HCT116 (cell line): Measurements from ENCODE around the gene OSTM1. TPM values are rescaled to one million over a fixed set of nuclear protein-coding genes. Genes with fewer than 3 reads are reported as not detected.

Experiments used
- ATAC-seq: fragments of 200-7000 bp; cut with Tn5 transposase; 2 replicates; pipeline ENCODE4 v1.9.1; 2020; ENCODE audit warnings: mild to moderate bottlenecking, moderate library complexity
- BruUV-seq: library from RNA; stranded (reverse); fragments of 400-500 nt; replicated peaks from 2 replicates; lab custom pipeline; 2021; lab: Mats Ljungman, UMichigan
- CTCF ChIA-PET: fragments of 300-600 bp; sonication (Branson Sonifier 250); formaldehyde crosslinking; loops from one replicate; lab custom pipeline; 2021; ENCODE audit warnings: antibody characterized with exemption; lab: Charles Lee
- POLR2A ChIA-PET: fragments of 300-600, 350-600 bp; sonication (Branson Sonifier 250); formaldehyde crosslinking; loops from one replicate; lab custom pipeline; 2021; ENCODE audit warnings: antibody characterized with exemption; lab: Charles Lee
- RAD21 ChIA-PET, 2 experiments: fragments of 300-600 bp; sonication (Branson Sonifier 250); formaldehyde crosslinking; loops; one replicate each; lab custom pipeline; 2023; ENCODE audit warnings: low total read pairs in 2 of 2; ENCODE audit not compliant: uncharacterized antibody in 2 of 2, unreplicated experiment in 2 of 2, low non-redundant PET in 1 of 2; lab: Charles Lee
- DNase-seq: peaks from one replicate; pipeline ENCODE4 v3.0.0-alpha.2; 2010; ENCODE audit warnings: low read depth, low spot score
- H2AFZ ChIP-seq: fragments of 200-600 bp; shearing (Covaris generic), sonication (generic); 2 replicates; pipeline ENCODE4 v1.6.1; 2017; ENCODE audit warnings: low read depth, mixed run types, mixed read lengths, antibody characterized with exemption, low read length; ENCODE audit not compliant: poor library complexity, severe bottlenecking
- H3K27ac ChIP-seq: 2 replicates; pipeline ENCODE4 v1.5.1; 2012; ENCODE audit warnings: low read depth, low read length
- H3K27me3 ChIP-seq: fragments of 200-600 bp; sonication (generic); 2 replicates; pipeline ENCODE4 v1.6.1; 2016; ENCODE audit warnings: mixed run types, low read length, mixed read lengths; ENCODE audit not compliant: insufficient read depth
- H3K36me3 ChIP-seq, 2 experiments: fragments of 200-500 bp in 1 of 2; fragments of 200-600 bp in 1 of 2; sonication (Bioruptor generic) in 1 of 2; sonication (generic) in 1 of 2; 2 replicates each; pipeline versions ENCODE4 v1.5.1 to v1.6.1; 2014 to 2016; ENCODE audit warnings: low read length in 2 of 2, inconsistent platforms in 1 of 2, mixed read lengths in 1 of 2, mixed run types in 1 of 2; ENCODE audit not compliant: insufficient read depth in 2 of 2, control insufficient read depth in 1 of 2
- H3K4me1 ChIP-seq, 2 experiments: fragments of 200-600 bp in 1 of 2; sonication (generic) in 1 of 2; 2 replicates each; pipeline versions ENCODE4 v1.5.1 to v1.6.1; 2012 to 2017; ENCODE audit warnings: low read length in 2 of 2, inconsistent platforms in 1 of 2, mild to moderate bottlenecking in 1 of 2, mixed read lengths in 1 of 2, mixed run types in 1 of 2, moderate library complexity in 1 of 2; ENCODE audit not compliant: insufficient read depth in 2 of 2, control insufficient read depth in 1 of 2
- H3K4me2 ChIP-seq: fragments of 200-600 bp; sonication (generic); 2 replicates; pipeline ENCODE4 v1.6.1; 2017; ENCODE audit warnings: mixed run types, low read length, mixed read lengths
- H3K4me3 ChIP-seq, 2 experiments: fragments of 200-600 bp in 1 of 2; sonication (generic) in 1 of 2; replicated peaks in 1 of 2; 2 replicates each; pipeline ENCODE4 v1.5.1; 2011 to 2016; ENCODE audit warnings: low read length in 2 of 2, control low read depth in 1 of 2, low read depth in 1 of 2, mild to moderate bottlenecking in 1 of 2, mixed read lengths in 1 of 2, mixed run types in 1 of 2
- H3K79me2 ChIP-seq: fragments of 200-600 bp; sonication (generic); 2 replicates; pipeline ENCODE4 v1.6.1; 2017; ENCODE audit warnings: mild to moderate bottlenecking, mixed run types, low read length, moderate library complexity, mixed read lengths; ENCODE audit not compliant: insufficient read depth
- H3K9ac ChIP-seq: fragments of 200-600 bp; sonication (generic); 2 replicates; pipeline ENCODE4 v1.6.1; 2016; ENCODE audit warnings: low read length, mixed read lengths
- H3K9me2 ChIP-seq: fragments of 200-600 bp; sonication (generic), shearing (Covaris generic); 2 replicates; pipeline ENCODE4 v1.6.1; 2017; ENCODE audit warnings: mixed run types, mild to moderate bottlenecking, moderate library complexity; ENCODE audit not compliant: insufficient read depth
- H3K9me3 ChIP-seq, 2 experiments: fragments of 200-500 bp in 1 of 2; fragments of 200-600 bp in 1 of 2; sonication (Bioruptor generic) in 1 of 2; sonication (generic) in 1 of 2; 2 replicates each; pipeline ENCODE4 v1.6.1; 2014 to 2017; ENCODE audit warnings: low read length in 2 of 2, mixed read lengths in 2 of 2, inconsistent platforms in 1 of 2, low read depth in 1 of 2, mild to moderate bottlenecking in 1 of 2, mixed run types in 1 of 2, moderate library complexity in 1 of 2; ENCODE audit not compliant: control insufficient read depth in 1 of 2, insufficient read depth in 1 of 2
- H4K20me1 ChIP-seq: fragments of 200-600 bp; sonication (generic), shearing (Covaris generic); 2 replicates; pipeline ENCODE4 v1.6.1; 2017; ENCODE audit warnings: mixed run types, mild to moderate bottlenecking, moderate library complexity; ENCODE audit not compliant: insufficient read depth
- ATF3 ChIP-seq: IDR thresholded peaks from 2 replicates; pipeline ENCODE4 v1.6.1; 2012
- CEBPB ChIP-seq: IDR thresholded peaks from 2 replicates; pipeline ENCODE4 v1.6.1; 2012; ENCODE audit warnings: low read depth
- EGR1 ChIP-seq: IDR thresholded peaks from 2 replicates; pipeline ENCODE4 v1.6.1; 2012; ENCODE audit warnings: low read depth
- EZH2 ChIP-seq: fragments of 200-600 bp; sonication (generic); IDR thresholded peaks from 2 replicates; pipeline ENCODE4 v1.6.1; 2017; ENCODE audit warnings: antibody characterized with exemption, mixed run types
- EZH2phosphoT487 ChIP-seq: fragments of 200-600 bp; IDR thresholded peaks from 2 replicates; pipeline ENCODE4 v1.6.1; 2018; ENCODE audit warnings: antibody characterized with exemption, borderline replicate concordance
- JUND ChIP-seq: IDR thresholded peaks from 2 replicates; pipeline ENCODE4 v1.6.1; 2012
- MAX ChIP-seq: IDR thresholded peaks from 2 replicates; pipeline ENCODE4 v1.6.1; 2012
- REST ChIP-seq: IDR thresholded peaks from 2 replicates; pipeline ENCODE4 v1.6.1; 2012; ENCODE audit warnings: low read depth
- SP1 ChIP-seq: IDR thresholded peaks from 2 replicates; pipeline ENCODE4 v1.6.1; 2012; ENCODE audit warnings: low read depth
- SRF ChIP-seq: IDR thresholded peaks from 2 replicates; pipeline ENCODE4 v1.6.1; 2012; ENCODE audit warnings: low read depth
- ZBTB33 ChIP-seq: IDR thresholded peaks from 2 replicates; pipeline ENCODE4 v1.6.1; 2011; ENCODE audit warnings: mild to moderate bottlenecking, low read length, moderate library complexity; ENCODE audit not compliant: insufficient replicate concordance; ENCODE audit errors: extremely low read depth
- ZFX ChIP-seq: fragments of 450-650 bp; IDR thresholded peaks from 2 replicates; pipeline ENCODE4 v1.6.1; 2017
- ZNF274 ChIP-seq: fragments of 200-500 bp; sonication (Bioruptor generic); IDR thresholded peaks from 2 replicates; pipeline ENCODE4 v1.6.1; 2014; ENCODE audit warnings: mild to moderate bottlenecking, low read depth, low read length, inconsistent platforms
- intact Hi-C: fragments of 100-400 bp; cut with micrococcal nuclease; formaldehyde crosslinking; loops from 2 replicates; pipeline ENCODE4 v1.10.0; 2022
- total RNA-seq: library from RNA; stranded (reverse); gene quantifications from one replicate; pipeline ENCODE4 v1.2.1, GENCODE V29; 2021; ENCODE audit not compliant: unreplicated experiment

Gene OSTM1
- total RNA-seq, 1 experiment from 2014 or later = 11.2 TPM

- CTCF ChIA-PET = no interaction called here
- no peak overlapping the region for H3K9ac ChIP-seq
- BruUV-seq = no TSS peak
These were observed 72.8 kb downstream of the OSTM1 start for GRCh38 chr6:108001696-108002231.

More at GRCh38 chr6:108001696-108002231, 72.8 kb downstream of the OSTM1 start:
- ATAC-seq (no peak), DNase-seq (no peak)
- Histone ChIP-seq H3K4me1 (peaks cover 7 to 13% of the 10 kb centered on the region in 2 experiments; a peak in 3 of 4 replicates), H3K27me3 (no peaks in the 10 kb centered on the region), H3K36me3 (no peaks in the 10 kb centered on the region), H3K9me2 (no peaks in the 10 kb centered on the region), H3K4me2 (no peak overlapping the region)
- intact Hi-C loops = no loop called here
- POLR2A ChIA-PET = no interaction called here
- no peak for TF ChIP-seq EZH2
- TF ChIP-seq EZH2phosphoT487 = no peak
- TF ChIP-seq JUND = no peak
- TF ChIP-seq SRF = no peak
- no peak for TF ChIP-seq ATF3
- TF ChIP-seq ZFX = no peak
- TF ChIP-seq MAX = no peak
- TF ChIP-seq EGR1 = no peak
- no peak for TF ChIP-seq SP1
- TF ChIP-seq CEBPB = no peak
- no peak for TF ChIP-seq ZBTB33
- TF ChIP-seq REST = no peak
- TF ChIP-seq ZNF274 = no peak
- TF ChIP-seq, all 23 proteins: peak for 0
- H3K79me2 ChIP-seq = no peaks in the 10 kb centered on the region
- H3K9me3 ChIP-seq = no peaks in the 10 kb centered on the region
- no peak overlapping the region for H2AFZ ChIP-seq
- H3K27ac ChIP-seq = no peak overlapping the region
- no peaks in the 10 kb centered on the region for H4K20me1 ChIP-seq
- RAD21 ChIA-PET = no interaction called here
- no peak overlapping the region for H3K4me3 ChIP-seq
